ENCODE results near the gene SIM1. TPM values are rescaled to one million over a fixed set of nuclear protein-coding genes. Genes with fewer than 3 reads are reported as not detected.

SIM1 gene
- total RNA-seq, 1 donor: 0.36 TPM

- Histone ChIP-seq H3K36me3 (ENCODE audit: insufficient read depth, low read length) (no peaks in the 10 kb centered on the region), H4K20me1 (ENCODE audit: insufficient read depth, low read length) (no peaks in the 10 kb centered on the region), H3K27ac (ENCODE audit: low read depth, low read length) (no peak overlapping the region), H2AFZ (ENCODE audit: low read length) (no peak overlapping the region), H3K4me1 (ENCODE audit: insufficient read depth, low read length) (no peaks in the 10 kb centered on the region), H3K79me2 (ENCODE audit: insufficient read depth, low read length) (no peaks in the 10 kb centered on the region), H3K27me3 (ENCODE audit: insufficient read depth, low read length) (peaks cover 3% of the 10 kb centered on the region), H3K4me3 (ENCODE audit: insufficient read depth, low read length) (no peak overlapping the region), H3K9me3 (ENCODE audit: low read depth, low read length) (no peaks in the 10 kb centered on the region), H3K4me2 (ENCODE audit: insufficient read depth, low read length) (no peak overlapping the region)
- TF ChIP-seq CTCF (IDR thresholded peaks at IDR 0.05; ENCODE audit: extremely low read depth, low read depth, low read length): no peak
- DNase-seq (ENCODE audit: insufficient read length, low spot score, missing footprints): no peak
Observed at GRCh38 chr6:100412872-100413271, 51.8 kb downstream of the SIM1 start.

GRCh38 chr6:100404051-100404450 lies 60.7 kb downstream of the SIM1 start:
- no peak overlapping the region for H3K4me3 ChIP-seq (ENCODE audit: insufficient read depth, low read length)
- no peak for TF ChIP-seq CTCF (IDR thresholded peaks at IDR 0.05; ENCODE audit: extremely low read depth, low read depth, low read length)
- no peaks in the 10 kb centered on the region for H3K36me3 ChIP-seq (ENCODE audit: insufficient read depth, low read length)
- H3K4me2 ChIP-seq (ENCODE audit: insufficient read depth, low read length): no peak overlapping the region
- no peaks in the 10 kb centered on the region for H3K79me2 ChIP-seq (ENCODE audit: insufficient read depth, low read length)
- no peaks in the 10 kb centered on the region for H3K4me1 ChIP-seq (ENCODE audit: insufficient read depth, low read length)
- peaks cover 3% of the 10 kb centered on the region for H3K27me3 ChIP-seq (ENCODE audit: insufficient read depth, low read length)
- H4K20me1 ChIP-seq (ENCODE audit: insufficient read depth, low read length): no peaks in the 10 kb centered on the region
- no peaks in the 10 kb centered on the region for H3K9me3 ChIP-seq (ENCODE audit: low read depth, low read length)
- H2AFZ ChIP-seq (ENCODE audit: low read length): no peak overlapping the region
- no peak overlapping the region for H3K27ac ChIP-seq (ENCODE audit: low read depth, low read length)
- no peak for DNase-seq (ENCODE audit: insufficient read length, low spot score, missing footprints)

GRCh38 chr6:100393493-100393892 lies 71.2 kb downstream of the SIM1 start:
- no peak overlapping the region for H2AFZ ChIP-seq (ENCODE audit: low read length)
- H3K9me3 ChIP-seq (ENCODE audit: low read depth, low read length): no peaks in the 10 kb centered on the region
- H3K4me1 ChIP-seq (ENCODE audit: insufficient read depth, low read length): no peaks in the 10 kb centered on the region
- TF ChIP-seq CTCF (IDR thresholded peaks at IDR 0.05; ENCODE audit: extremely low read depth, low read depth, low read length): no peak
- H3K79me2 ChIP-seq (ENCODE audit: insufficient read depth, low read length): no peaks in the 10 kb centered on the region
- H3K4me2 ChIP-seq (ENCODE audit: insufficient read depth, low read length): no peak overlapping the region
- no peaks in the 10 kb centered on the region for H4K20me1 ChIP-seq (ENCODE audit: insufficient read depth, low read length)
- no peaks in the 10 kb centered on the region for H3K36me3 ChIP-seq (ENCODE audit: insufficient read depth, low read length)
- H3K27ac ChIP-seq (ENCODE audit: low read depth, low read length): no peak overlapping the region
- peak; percentile 23 for DNase-seq (ENCODE audit: insufficient read length, low spot score, missing footprints)
- peaks cover 2% of the 10 kb centered on the region for H3K27me3 ChIP-seq (ENCODE audit: insufficient read depth, low read length)
- no peak overlapping the region for H3K4me3 ChIP-seq (ENCODE audit: insufficient read depth, low read length)

GRCh38 chr6:100392423-100392822 lies 72.3 kb downstream of the SIM1 start:
- H3K4me3 ChIP-seq (ENCODE audit: insufficient read depth, low read length): no peak overlapping the region
- H3K27me3 ChIP-seq (ENCODE audit: insufficient read depth, low read length): peaks cover 2% of the 10 kb centered on the region
- no peak overlapping the region for H2AFZ ChIP-seq (ENCODE audit: low read length)
- no peaks in the 10 kb centered on the region for H3K36me3 ChIP-seq (ENCODE audit: insufficient read depth, low read length)
- no peak for TF ChIP-seq CTCF (IDR thresholded peaks at IDR 0.05; ENCODE audit: extremely low read depth, low read depth, low read length)
- H3K27ac ChIP-seq (ENCODE audit: low read depth, low read length): no peak overlapping the region
- H3K9me3 ChIP-seq (ENCODE audit: low read depth, low read length): no peaks in the 10 kb centered on the region
- H4K20me1 ChIP-seq (ENCODE audit: insufficient read depth, low read length): no peaks in the 10 kb centered on the region
- H3K4me2 ChIP-seq (ENCODE audit: insufficient read depth, low read length): no peak overlapping the region
- H3K4me1 ChIP-seq (ENCODE audit: insufficient read depth, low read length): no peaks in the 10 kb centered on the region
- DNase-seq (ENCODE audit: insufficient read length, low spot score, missing footprints): no peak
- H3K79me2 ChIP-seq (ENCODE audit: insufficient read depth, low read length): no peaks in the 10 kb centered on the region
